Stomach (tissue), 4 donors: ENCODE results near the gene CRY2.

Experiments used
- EP300 ChIP-seq: sonication (generic); formaldehyde crosslinking; IDR thresholded peaks from one replicate; pipeline ENCODE4 v1.6.1; 2017; ENCODE audit warnings: antibody characterized with exemption
- POLR2A ChIP-seq, 4 donors: fragments of 450-650 bp; IDR thresholded peaks; one replicate each; pipeline ENCODE4 v1.6.1; 2016; ENCODE audit warnings: antibody characterized with exemption in 4 of 4, control low read depth in 2 of 4, mild to moderate bottlenecking in 1 of 4, moderate library complexity in 1 of 4
- TF ChIP-seq, protein P1 (sequence below), 7 experiments: fragments of 450-650 bp in 4 of 7; fragments of 200-600 bp in 3 of 7; sonication (generic) in 3 of 7; IDR thresholded peaks; one replicate each; pipeline ENCODE4 v1.5.1; 2016 to 2019; ENCODE audit warnings: antibody characterized with exemption in 7 of 7, control low read depth in 2 of 7, mild to moderate bottlenecking in 1 of 7

DNA sequence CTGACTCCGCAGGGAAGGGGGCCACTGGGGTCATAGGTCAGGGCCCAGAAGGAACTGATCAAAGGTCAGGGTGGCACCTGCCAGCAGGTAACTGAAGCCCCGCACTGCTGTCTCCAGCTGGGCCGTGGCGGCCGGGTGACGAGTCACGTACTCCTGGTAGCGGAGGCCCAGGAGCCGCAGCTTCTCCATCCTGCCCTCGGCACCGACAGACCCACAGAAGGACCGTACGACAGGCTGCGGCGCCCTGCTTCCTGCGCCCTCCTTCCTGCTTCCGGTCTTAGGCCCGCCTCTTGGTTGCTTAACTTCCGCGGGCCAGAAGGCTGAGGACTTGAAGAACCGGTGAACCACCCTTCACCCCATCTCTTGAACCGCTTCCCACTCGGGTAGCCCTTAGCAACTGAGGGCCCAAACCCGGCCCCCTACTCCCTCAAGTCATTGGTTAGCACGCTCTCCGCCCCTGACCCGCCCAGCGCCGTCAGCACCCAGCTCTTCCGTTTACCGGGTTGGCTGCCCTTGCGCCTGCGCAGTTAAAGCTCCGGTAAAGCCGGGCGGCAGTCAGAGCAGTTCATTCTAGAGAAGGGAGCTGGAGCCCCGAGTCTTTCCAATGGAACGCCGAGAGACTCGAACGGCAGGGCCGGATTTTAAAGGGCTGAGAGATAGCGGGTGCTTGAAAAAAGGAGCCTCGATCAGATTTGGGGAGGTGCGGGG is 70.5 kb downstream of the CRY2 start, which contains the start of gene PEX16:
- TF ChIP-seq EP300: no peak
- TF ChIP-seq, protein P1, sequence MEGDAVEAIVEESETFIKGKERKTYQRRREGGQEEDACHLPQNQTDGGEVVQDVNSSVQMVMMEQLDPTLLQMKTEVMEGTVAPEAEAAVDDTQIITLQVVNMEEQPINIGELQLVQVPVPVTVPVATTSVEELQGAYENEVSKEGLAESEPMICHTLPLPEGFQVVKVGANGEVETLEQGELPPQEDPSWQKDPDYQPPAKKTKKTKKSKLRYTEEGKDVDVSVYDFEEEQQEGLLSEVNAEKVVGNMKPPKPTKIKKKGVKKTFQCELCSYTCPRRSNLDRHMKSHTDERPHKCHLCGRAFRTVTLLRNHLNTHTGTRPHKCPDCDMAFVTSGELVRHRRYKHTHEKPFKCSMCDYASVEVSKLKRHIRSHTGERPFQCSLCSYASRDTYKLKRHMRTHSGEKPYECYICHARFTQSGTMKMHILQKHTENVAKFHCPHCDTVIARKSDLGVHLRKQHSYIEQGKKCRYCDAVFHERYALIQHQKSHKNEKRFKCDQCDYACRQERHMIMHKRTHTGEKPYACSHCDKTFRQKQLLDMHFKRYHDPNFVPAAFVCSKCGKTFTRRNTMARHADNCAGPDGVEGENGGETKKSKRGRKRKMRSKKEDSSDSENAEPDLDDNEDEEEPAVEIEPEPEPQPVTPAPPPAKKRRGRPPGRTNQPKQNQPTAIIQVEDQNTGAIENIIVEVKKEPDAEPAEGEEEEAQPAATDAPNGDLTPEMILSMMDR (IDR thresholded peaks at IDR 0.05): no peak
- TF ChIP-seq POLR2A (IDR thresholded peaks at IDR 0.05): peak in 1 of 4 donors; percentile 75
